GM23248 (cell line): ENCODE measurements around the gene EPHB4. TPM values are rescaled to one million over a fixed set of nuclear protein-coding genes. Genes with fewer than 3 reads are reported as not detected.
A peak's percentile ranks its signal among the peaks of the same experiment; 100 is the strongest.

Experiments used
- DNase-seq: peaks from one replicate; pipeline ENCODE4 v3.0.0-alpha.2; 2015
- H2AFZ ChIP-seq: fragments of 200-600 bp; sonication (generic); 2 replicates; pipeline ENCODE4 v1.6.1; 2016; ENCODE audit warnings: antibody characterized with exemption
- H3F3A ChIP-seq: fragments of 200-600 bp; sonication (generic); 2 replicates; pipeline ENCODE4 v1.6.1; 2016; ENCODE audit warnings: mild to moderate bottlenecking, antibody characterized with exemption, mixed run types; ENCODE audit not compliant: insufficient read depth
- H3K27ac ChIP-seq: fragments of 200-600 bp; sonication (generic); 2 replicates; pipeline ENCODE4 v1.5.1; 2016; ENCODE audit warnings: mild to moderate bottlenecking
- H3K27me3 ChIP-seq: fragments of 200-600 bp; sonication (generic); replicated peaks from 2 replicates; pipeline ENCODE4 v1.6.1; 2016; ENCODE audit warnings: mild to moderate bottlenecking; ENCODE audit not compliant: insufficient read depth
- H3K36me3 ChIP-seq: fragments of 200-600 bp; sonication (generic); 2 replicates; pipeline ENCODE4 v1.6.1; 2016; ENCODE audit warnings: low read depth, mild to moderate bottlenecking
- H3K4me1 ChIP-seq: fragments of 200-600 bp; sonication (generic); 2 replicates; pipeline ENCODE4 v1.6.1; 2016; ENCODE audit warnings: mild to moderate bottlenecking; ENCODE audit not compliant: insufficient read depth
- H3K4me2 ChIP-seq: fragments of 200-600 bp; sonication (generic); one replicate; pipeline ENCODE4 v1.6.1; 2016; ENCODE audit warnings: mild to moderate bottlenecking; ENCODE audit not compliant: unreplicated experiment
- H3K4me3 ChIP-seq: fragments of 200-600 bp; sonication (generic); 2 replicates; pipeline ENCODE4 v1.5.1; 2016; ENCODE audit warnings: mild to moderate bottlenecking
- H3K79me2 ChIP-seq: fragments of 200-600 bp; sonication (generic); 2 replicates; pipeline ENCODE4 v1.6.1; 2016; ENCODE audit warnings: mild to moderate bottlenecking; ENCODE audit not compliant: insufficient read depth
- H3K9ac ChIP-seq: fragments of 200-600 bp; sonication (generic); 2 replicates; pipeline ENCODE4 v1.6.1; 2016; ENCODE audit warnings: mild to moderate bottlenecking
- H3K9me2 ChIP-seq: fragments of 200-600 bp; sonication (generic); 2 replicates; pipeline ENCODE4 v1.6.1; 2016; ENCODE audit warnings: mixed run types, mild to moderate bottlenecking, moderate library complexity; ENCODE audit not compliant: insufficient read depth
- H3K9me3 ChIP-seq: fragments of 200-600 bp; sonication (generic); one replicate; pipeline ENCODE4 v1.6.1; 2017; ENCODE audit warnings: low read depth
- H4K20me1 ChIP-seq: fragments of 200-600 bp; sonication (generic); 2 replicates; pipeline ENCODE4 v1.6.0; 2016; ENCODE audit not compliant: insufficient read depth
- EZH2 ChIP-seq: fragments of 200-600 bp; sonication (generic); IDR thresholded peaks from 2 replicates; pipeline ENCODE4 v1.6.1; 2018; ENCODE audit warnings: antibody characterized with exemption, mild to moderate bottlenecking; ENCODE audit not compliant: insufficient read depth, poor library complexity, severe bottlenecking
- EZH2phosphoT487 ChIP-seq: fragments of 200-600 bp; sonication (generic); IDR thresholded peaks from 2 replicates; pipeline ENCODE4 v1.6.1; 2018; ENCODE audit warnings: antibody characterized with exemption, moderate library complexity, mild to moderate bottlenecking, low read depth; ENCODE audit not compliant: insufficient read depth
- WGBS, 2 experiments: methylation state at CpG; one replicate each; pipeline ENCODE4 v1.1.6; 2015 to 2017; ENCODE audit warnings: low lambda C conversion rate in 2 of 2, low coverage in 1 of 2; ENCODE audit errors: missing lambda C conversion rate in 2 of 2; 5-methylcytosine and 5-hydroxymethylcytosine counted together
- in situ Hi-C: fragments of 300-500 bp; cut with MboI; formaldehyde crosslinking; loops from 2 replicates; pipeline ENCODE4 v1.15.0; 2020
- polyA plus RNA-seq: library from polyadenylated mRNA; unstranded; fragments of >200 nt; fragmentation: Nextera tagmentation; extraction: Ambion mirVana; gene quantifications from 2 replicates; pipeline ENCODE4 v1.2.1, GENCODE V29; 2016
- total RNA-seq: library from RNA; depleted of rRNA; stranded (reverse); fragments of >200 nt; shearing (Covaris generic); gene quantifications from 2 replicates; pipeline ENCODE4 v1.2.3, GENCODE V29; 2014

EPHB4 gene
- total and polyA plus RNA-seq, 2 experiments from 2014 or later: 6.7 to 32.9 TPM

GRCh38 chr7:100836812-100837098, 9.4 kb upstream of the EPHB4 start:
- Histone ChIP-seq H4K20me1 (no peaks in the 10 kb centered on the region), H3K79me2 (no peaks in the 10 kb centered on the region), H3F3A (no peaks in the 10 kb centered on the region), H3K4me3 (peak overlapping the region; percentile 64), H3K36me3 (no peaks in the 10 kb centered on the region), H3K9ac (peak overlapping the region; percentile 70), H3K9me2 (no peaks in the 10 kb centered on the region), H3K27ac (peak overlapping the region; percentile 72), H2AFZ (peak overlapping the region; percentile 99), H3K9me3 (no peaks in the 10 kb centered on the region), H3K4me1 (no peaks in the 10 kb centered on the region), H3K27me3 (no peaks in the 10 kb centered on the region), H3K4me2 (peak overlapping the region; percentile 79)
- in situ Hi-C loops: no loop called here
- TF ChIP-seq EZH2 (no peak), EZH2phosphoT487 (no peak)
- no peak for DNase-seq
- 21 to 26% methylated on average over 5 to 6 of the region's 6 CpGs for WGBS, 2 experiments

- no peak overlapping the region for H3K9ac ChIP-seq
- no peak overlapping the region for H3K4me3 ChIP-seq
- no peaks in the 10 kb centered on the region for H3K79me2 ChIP-seq
- TF ChIP-seq EZH2 (no peak), EZH2phosphoT487 (no peak)
- H2AFZ ChIP-seq: peak overlapping the region; percentile 37; the same call in 1 of the 2 replicates
- no peak overlapping the region for H3K27ac ChIP-seq
- H4K20me1 ChIP-seq: no peaks in the 10 kb centered on the region
- in situ Hi-C loops: no loop called here
- WGBS, 2 experiments: 40 to 55% methylated on average over 12 to 17 of the region's 17 CpGs
- H3K36me3 ChIP-seq: no peaks in the 10 kb centered on the region
- H3K9me3 ChIP-seq: no peaks in the 10 kb centered on the region
- no peak for DNase-seq
- H3F3A ChIP-seq: no peaks in the 10 kb centered on the region
- no peaks in the 10 kb centered on the region for H3K4me1 ChIP-seq
- no peak overlapping the region for H3K4me2 ChIP-seq
- H3K27me3 ChIP-seq: no peaks in the 10 kb centered on the region
- H3K9me2 ChIP-seq: no peaks in the 10 kb centered on the region
Observed at GRCh38 chr7:100835903-100836811, 8.8 kb upstream of the EPHB4 start.

DNA sequence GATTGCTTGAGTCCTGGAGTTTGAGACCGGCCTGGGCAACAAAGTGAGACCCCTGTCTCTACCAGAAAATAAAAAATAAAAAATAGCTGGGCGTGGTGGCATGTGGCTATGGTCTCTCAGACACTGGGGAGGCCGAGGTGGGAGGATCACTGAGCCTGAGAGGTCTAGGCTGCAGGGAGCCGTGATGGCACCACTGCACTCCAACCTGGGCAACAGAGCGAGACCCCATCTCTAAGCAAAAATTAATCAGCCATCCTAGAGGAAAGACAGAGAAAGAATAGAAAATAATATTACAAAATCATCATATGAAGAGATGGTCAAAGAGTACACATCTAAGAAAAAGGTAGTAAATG, 4.9 kb upstream of the EPHB4 start:
- Histone ChIP-seq H3K79me2 (no peaks in the 10 kb centered on the region), H3K9me3 (no peaks in the 10 kb centered on the region), H3K27ac (no peak overlapping the region), H3K4me3 (no peak overlapping the region), H4K20me1 (no peaks in the 10 kb centered on the region), H2AFZ (no peak overlapping the region), H3K9me2 (no peaks in the 10 kb centered on the region), H3K4me1 (no peaks in the 10 kb centered on the region), H3K4me2 (no peak overlapping the region), H3K27me3 (no peaks in the 10 kb centered on the region), H3F3A (no peaks in the 10 kb centered on the region), H3K36me3 (no peaks in the 10 kb centered on the region), H3K9ac (no peak overlapping the region)
- in situ Hi-C loops: no loop called here
- TF ChIP-seq EZH2phosphoT487: no peak
- no peak for TF ChIP-seq EZH2
- DNase-seq: no peak
- 79 to 83% methylated on average over 5 of the region's 5 CpGs for WGBS, 2 experiments

DNA sequence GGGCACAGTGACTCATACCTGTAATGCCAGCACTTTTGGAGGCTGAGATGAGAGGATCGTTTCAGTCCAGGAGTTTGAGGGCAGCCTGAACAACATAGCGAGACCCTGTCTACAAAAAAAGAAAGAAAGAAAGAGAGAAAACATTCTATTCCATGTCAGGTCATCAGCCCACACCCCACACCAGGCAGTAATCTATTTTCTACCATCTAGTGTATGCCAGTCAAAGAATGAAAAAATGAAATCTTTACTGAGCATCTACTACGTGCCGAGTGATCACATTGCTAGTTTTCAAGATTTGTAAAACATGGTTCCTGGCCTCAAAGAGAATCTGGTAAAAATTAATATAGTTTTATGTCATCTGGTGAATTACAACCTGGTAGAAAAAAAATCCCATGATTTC, 3.1 kb upstream of the EPHB4 start:
- Histone ChIP-seq H3K9me3 (no peaks in the 10 kb centered on the region), H3K9me2 (no peaks in the 10 kb centered on the region), H3K27ac (no peak overlapping the region), H3K4me1 (0 out of 2 replicates have a peak, but pooled peaks cover 10% of the 10 kb centered on the region), H3K27me3 (no peaks in the 10 kb centered on the region), H3F3A (no peaks in the 10 kb centered on the region), H3K79me2 (peaks cover 13% of the 10 kb centered on the region; the same call in 1 of the 2 replicates), H3K36me3 (no peaks in the 10 kb centered on the region), H3K4me2 (no peak overlapping the region), H3K4me3 (no peak overlapping the region), H2AFZ (no peak overlapping the region), H4K20me1 (no peaks in the 10 kb centered on the region), H3K9ac (no peak overlapping the region)
- WGBS, 2 experiments: 67 to 73% methylated on average over 4 of the region's 4 CpGs
- in situ Hi-C loops: no loop called here
- no peak for TF ChIP-seq EZH2
- TF ChIP-seq EZH2phosphoT487: no peak
- DNase-seq: no peak
